Mammary epithelial cell (primary cell): ENCODE results near the gene SLC25A34.

ENCODE experiments used
- EZH2 ChIP-seq: IDR thresholded peaks from 2 replicates; pipeline ENCODE4 v1.6.1; 2012; ENCODE audit warnings: low read length, inconsistent platforms, borderline replicate concordance
- TF ChIP-seq, protein P1 (sequence below), 2 donors: IDR thresholded peaks in 1 of 2; conservative IDR thresholded peaks in 1 of 2; 2 replicates each; pipeline ENCODE4 v1.5.1; 2011 to 2012; ENCODE audit warnings: inconsistent platforms in 2 of 2, low read length in 2 of 2, mild to moderate bottlenecking in 2 of 2, control low read depth in 1 of 2, low read depth in 1 of 2; ENCODE audit not compliant: insufficient read depth in 1 of 2; ENCODE audit errors: extremely low read depth in 1 of 2

DNA sequence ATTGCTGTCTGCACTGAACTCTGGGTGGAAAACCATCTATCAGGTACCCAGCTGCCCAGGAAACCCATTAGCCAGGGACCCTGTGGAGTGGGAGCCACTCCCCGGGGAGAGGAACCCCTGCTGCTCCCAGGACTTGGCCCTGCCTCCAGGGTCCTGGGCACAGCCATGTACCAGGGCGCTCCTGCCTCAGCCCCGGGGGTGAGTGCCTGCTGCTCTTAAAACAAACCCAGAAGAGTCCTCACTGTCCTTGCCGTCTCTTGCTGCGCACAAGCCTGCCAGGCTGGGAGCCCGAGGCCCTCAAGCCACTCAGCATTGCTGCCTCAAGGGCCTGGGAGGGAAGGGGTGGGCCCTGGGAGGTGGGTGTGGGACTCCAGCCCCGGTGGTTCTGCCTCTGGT lies 3.4 kb upstream of the SLC25A34 start:
- TF ChIP-seq, protein P1, sequence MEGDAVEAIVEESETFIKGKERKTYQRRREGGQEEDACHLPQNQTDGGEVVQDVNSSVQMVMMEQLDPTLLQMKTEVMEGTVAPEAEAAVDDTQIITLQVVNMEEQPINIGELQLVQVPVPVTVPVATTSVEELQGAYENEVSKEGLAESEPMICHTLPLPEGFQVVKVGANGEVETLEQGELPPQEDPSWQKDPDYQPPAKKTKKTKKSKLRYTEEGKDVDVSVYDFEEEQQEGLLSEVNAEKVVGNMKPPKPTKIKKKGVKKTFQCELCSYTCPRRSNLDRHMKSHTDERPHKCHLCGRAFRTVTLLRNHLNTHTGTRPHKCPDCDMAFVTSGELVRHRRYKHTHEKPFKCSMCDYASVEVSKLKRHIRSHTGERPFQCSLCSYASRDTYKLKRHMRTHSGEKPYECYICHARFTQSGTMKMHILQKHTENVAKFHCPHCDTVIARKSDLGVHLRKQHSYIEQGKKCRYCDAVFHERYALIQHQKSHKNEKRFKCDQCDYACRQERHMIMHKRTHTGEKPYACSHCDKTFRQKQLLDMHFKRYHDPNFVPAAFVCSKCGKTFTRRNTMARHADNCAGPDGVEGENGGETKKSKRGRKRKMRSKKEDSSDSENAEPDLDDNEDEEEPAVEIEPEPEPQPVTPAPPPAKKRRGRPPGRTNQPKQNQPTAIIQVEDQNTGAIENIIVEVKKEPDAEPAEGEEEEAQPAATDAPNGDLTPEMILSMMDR (conservative IDR thresholded peaks at IDR 0.05 in 1 of 2, IDR thresholded peaks at IDR 0.05 in 1 of 2; ENCODE audit: extremely low read depth in 1 of 2, insufficient read depth in 1 of 2, low read depth in 1 of 2, low read length in 2 of 2): no peak
- TF ChIP-seq EZH2: no peak
